Natural killer cell (primary cell): Measurements from ENCODE around the gene POU2F1. TPM values are rescaled to one million over a fixed set of nuclear protein-coding genes. Genes with fewer than 3 reads are reported as not detected.

ENCODE experiments used
- ATAC-seq, 3 donors: fragments of 150-1000 bp in 2 of 3; fragments of 200-7000 bp in 1 of 3; cut with Tn5 transposase; 1 replicate in 1 of 3; 2 replicates in 2 of 3; pipeline ENCODE4 v1.10.0; 2021; ENCODE audit warnings: mild to moderate bottlenecking in 2 of 3, moderate library complexity in 2 of 3
- DNase-seq, 2 donors: peaks; one replicate each; pipeline versions ENCODE4 v3.0.0 to v3.0.0-alpha.2; 2013 to 2021; ENCODE audit warnings: mixed read lengths in 1 of 2
- H3K27ac ChIP-seq: one replicate; pipeline ENCODE4 v1.5.1; 2013; ENCODE audit warnings: mild to moderate bottlenecking, low read length
- H3K27me3 ChIP-seq: one replicate; pipeline ENCODE4 v1.6.1; 2013; ENCODE audit warnings: low read length; ENCODE audit not compliant: control insufficient read depth, insufficient read depth
- H3K36me3 ChIP-seq: one replicate; pipeline ENCODE4 v1.6.1; 2013; ENCODE audit warnings: low read length; ENCODE audit not compliant: control insufficient read depth, insufficient read depth
- H3K4me1 ChIP-seq: one replicate; pipeline ENCODE4 v1.6.1; 2013; ENCODE audit warnings: low read length; ENCODE audit not compliant: control insufficient read depth, insufficient read depth
- H3K4me3 ChIP-seq: one replicate; pipeline ENCODE4 v1.5.1; 2013; ENCODE audit warnings: low read length
- H3K9me3 ChIP-seq: one replicate; pipeline ENCODE4 v1.6.1; 2013; ENCODE audit warnings: low read length; ENCODE audit not compliant: control insufficient read depth, insufficient read depth
- H3K27ac Mint-ChIP-seq, 2 donors: one replicate each; pipeline ENCODE4 v1.8.0; 2022; ENCODE audit warnings: mild to moderate bottlenecking in 2 of 2, mixed read lengths in 2 of 2, moderate library complexity in 1 of 2
- H3K27me3 Mint-ChIP-seq, 2 donors: one replicate each; pipeline ENCODE4 v1.8.0; 2022; ENCODE audit warnings: low read depth in 2 of 2, mixed read lengths in 2 of 2
- H3K36me3 Mint-ChIP-seq: one replicate; pipeline ENCODE4 v1.8.0; 2022; ENCODE audit warnings: mixed read lengths
- H3K4me1 Mint-ChIP-seq, 2 donors: one replicate each; pipeline ENCODE4 v1.8.0; 2022; ENCODE audit warnings: mixed read lengths in 2 of 2
- H3K4me3 Mint-ChIP-seq: one replicate; pipeline ENCODE4 v1.8.0; 2022; ENCODE audit warnings: mild to moderate bottlenecking, moderate library complexity, mixed read lengths
- H3K9me3 Mint-ChIP-seq, 2 donors: one replicate each; pipeline ENCODE4 v1.8.0; 2022; ENCODE audit warnings: mixed read lengths in 2 of 2
- CTCF ChIP-seq: fragments of 200-600 bp; IDR thresholded peaks from one replicate; pipeline ENCODE4 v1.8.0; 2022; ENCODE audit warnings: antibody characterized with exemption
- WGBS: methylation state at CpG from one replicate; pipeline ENCODE4 v1.1.7; 2013; ENCODE audit warnings: missing lambda C conversion rate; ENCODE audit not compliant: insufficient coverage; 5-methylcytosine and 5-hydroxymethylcytosine counted together
- intact Hi-C: fragments of 100-400 bp; cut with micrococcal nuclease; formaldehyde crosslinking; loops from one replicate; pipeline ENCODE4 v1.14.2; 2022
- total RNA-seq, 4 donors: library from RNA; stranded (reverse); fragments of 120-200 nt in 1 of 4; gene quantifications; one replicate each; pipeline versions ENCODE4 v1.2.3 to v1.2.4, GENCODE V29; 2013 to 2022

Gene POU2F1
- total RNA-seq, 3 donors from 2014 or later (not counting 1 experiment from before 2014, with no cell fraction given): 39.8 to 44.6 (median 40.9) TPM

- no peak overlapping the region for H3K27ac ChIP-seq
- DNase-seq (no peak), ATAC-seq (no peak)
- WGBS: 100% methylated on average over 1 of the region's 1 CpG
- Mint-ChIP-seq H3K36me3 (no peaks in the 10 kb centered on the region), H3K4me1 (peaks cover 11 to 14% of the 10 kb centered on the region in 2 donors), H3K4me3 (no peak overlapping the region), H3K27ac (peak overlapping the region in 1 of 2 donors; percentile 4), H3K27me3 (no peaks in the 10 kb centered on the region), H3K9me3 (no peaks in the 10 kb centered on the region)
- H3K4me3 ChIP-seq: no peak overlapping the region
- no peaks in the 10 kb centered on the region for H3K36me3 ChIP-seq
- H3K4me1 ChIP-seq: peaks cover 4% of the 10 kb centered on the region
- no peaks in the 10 kb centered on the region for H3K27me3 ChIP-seq
- intact Hi-C loops: no loop called here
- TF ChIP-seq CTCF: no peak
- H3K9me3 ChIP-seq: no peaks in the 10 kb centered on the region
These were observed 49.8 kb downstream of the POU2F1 start for GRCh38 chr1:167270349-167271092.

GRCh38 chr1:167272369-167272957 lies 51.8 kb downstream of the POU2F1 start:
- Mint-ChIP-seq H3K27ac (no peak overlapping the region), H3K4me1 (peaks cover 23 to 26% of the 10 kb centered on the region in 2 donors), H3K9me3 (no peaks in the 10 kb centered on the region), H3K36me3 (no peaks in the 10 kb centered on the region), H3K27me3 (no peaks in the 10 kb centered on the region), H3K4me3 (no peak overlapping the region)
- H3K4me1 ChIP-seq: peaks cover 8% of the 10 kb centered on the region
- no peaks in the 10 kb centered on the region for H3K27me3 ChIP-seq
- DNase-seq: no peak
- TF ChIP-seq CTCF: no peak
- H3K36me3 ChIP-seq: no peaks in the 10 kb centered on the region
- ATAC-seq: no peak
- no peaks in the 10 kb centered on the region for H3K9me3 ChIP-seq
- no peak overlapping the region for H3K27ac ChIP-seq
- H3K4me3 ChIP-seq: no peak overlapping the region
- 83% methylated on average over 3 of the region's 3 CpGs for WGBS
- intact Hi-C loops: no loop called here

- ATAC-seq: no peak
- Mint-ChIP-seq H3K36me3 (no peaks in the 10 kb centered on the region), H3K27ac (no peak overlapping the region), H3K27me3 (no peaks in the 10 kb centered on the region), H3K4me1 (peaks cover 30 to 33% of the 10 kb centered on the region in 2 donors), H3K4me3 (no peak overlapping the region), H3K9me3 (no peaks in the 10 kb centered on the region)
- no peak for TF ChIP-seq CTCF
- Histone ChIP-seq H3K9me3 (no peaks in the 10 kb centered on the region), H3K4me3 (no peak overlapping the region), H3K27ac (no peak overlapping the region), H3K36me3 (no peaks in the 10 kb centered on the region), H3K27me3 (no peaks in the 10 kb centered on the region), H3K4me1 (peaks cover 5% of the 10 kb centered on the region)
- 82% methylated on average over 11 of the region's 12 CpGs for WGBS
- DNase-seq: no peak
- intact Hi-C loops: no loop called here
These were observed 52.5 kb downstream of the POU2F1 start for GRCh38 chr1:167273027-167273800.
